NCI-H774 (cell line): ENCODE data around the gene IRF7.

Source experiments
- DNase-seq: peaks from one replicate; lab custom pipeline; 2025; lab: John Stamatoyannopoulos, UW

IRF7 gene

GRCh38 chr11:563812-564578 is 51.8 kb downstream of the IRF7 start:
- no peak for DNase-seq

GRCh38 chr11:563066-563811 is 52.5 kb downstream of the IRF7 start:
- no peak for DNase-seq
